GM21786 (cell line): ENCODE results near the gene FILIP1.
"Not testable (repeated sequence)": the region's sequence is repeated elsewhere in the genome, so short reads cannot be mapped to it uniquely, and the experiment has no call there.

ENCODE experiments used
- ATAC-seq: cut with Tn5 transposase; IDR thresholded peaks from one replicate; pipeline ENCODE4 v1.9.1; 2021; ENCODE audit not compliant: unreplicated experiment

Gene FILIP1

GRCh38 chr6:75421316-75422023 lies 72.1 kb downstream of the FILIP1 start:
- ATAC-seq: no peak

- ATAC-seq: no peak
Observed at GRCh38 chr6:75419980-75420379, 73.6 kb downstream of the FILIP1 start.

GRCh38 chr6:75419416-75419815 lies 74.2 kb downstream of the FILIP1 start:
- no peak for ATAC-seq

- peak; percentile 85 for ATAC-seq
Observed at GRCh38 chr6:75418233-75418632, 75.4 kb downstream of the FILIP1 start.

- ATAC-seq: no peak
Observed at GRCh38 chr6:75416443-75416842, 77.2 kb downstream of the FILIP1 start.

GRCh38 chr6:75415804-75416203 lies 77.8 kb downstream of the FILIP1 start:
- no peak for ATAC-seq

GRCh38 chr6:75414445-75415021 lies 79.1 kb downstream of the FILIP1 start:
- ATAC-seq: no peak

GRCh38 chr6:75412969-75413662 lies 80.5 kb downstream of the FILIP1 start:
- ATAC-seq: no peak

- not testable (repeated sequence) for ATAC-seq
Observed at GRCh38 chr6:75410564-75410963, 83.0 kb downstream of the FILIP1 start.

- ATAC-seq: no peak
Observed at GRCh38 chr6:75409928-75410327, 83.7 kb downstream of the FILIP1 start.

- ATAC-seq: no peak
Observed at GRCh38 chr6:75409286-75409685, 84.3 kb downstream of the FILIP1 start.

- ATAC-seq: no peak
Observed at GRCh38 chr6:75403563-75404080, 90.0 kb downstream of the FILIP1 start.

GRCh38 chr6:75402296-75402695 lies 91.3 kb downstream of the FILIP1 start:
- ATAC-seq: peak; percentile 71

- no peak for ATAC-seq
Observed at GRCh38 chr6:75397656-75398465, 95.7 kb downstream of the FILIP1 start.

GRCh38 chr6:75397171-75397570 lies 96.4 kb downstream of the FILIP1 start:
- no peak for ATAC-seq

- ATAC-seq: no peak
Observed at GRCh38 chr6:75396005-75396800, 97.4 kb downstream of the FILIP1 start.

GRCh38 chr6:75393806-75394205 lies 99.8 kb downstream of the FILIP1 start:
- ATAC-seq: no peak

GRCh38 chr6:75391276-75391675 lies 102.3 kb downstream of the FILIP1 start:
- ATAC-seq: no peak

- no peak for ATAC-seq
Observed at GRCh38 chr6:75386050-75386770, 107.4 kb downstream of the FILIP1 start.

GRCh38 chr6:75384116-75384515 lies 109.5 kb downstream of the FILIP1 start:
- ATAC-seq: no peak
